Tibial nerve (tissue), 4 donors: Measurements from ENCODE around the gene OTOF. TPM values are rescaled to one million over a fixed set of nuclear protein-coding genes. Genes with fewer than 3 reads are reported as not detected.

Experiments
- DNase-seq, 2 donors: peaks; one replicate each; pipeline ENCODE4 v3.0.0-alpha.2; 2019; ENCODE audit warnings: low spot score in 2 of 2
- H3K27ac ChIP-seq, 4 donors: fragments of 200-600 bp; sonication (generic) in 3 of 4; one replicate each; pipeline ENCODE4 v1.5.1; 2017 to 2019; ENCODE audit warnings: mild to moderate bottlenecking in 1 of 4
- H3K27me3 ChIP-seq, 2 donors: fragments of 200-600 bp; sonication (generic) in 1 of 2; one replicate each; pipeline versions ENCODE4 v1.5.1 to v1.6.0; 2017 to 2019
- H3K36me3 ChIP-seq, 3 donors: fragments of 200-600 bp; sonication (generic); one replicate each; pipeline ENCODE4 v1.5.1; 2018 to 2019
- H3K4me1 ChIP-seq, 4 donors: fragments of 200-600 bp; sonication (generic) in 3 of 4; one replicate each; pipeline ENCODE4 v1.5.1; 2017 to 2019
- H3K4me3 ChIP-seq, 4 donors: fragments of 200-600 bp; sonication (generic) in 3 of 4; one replicate each; pipeline ENCODE4 v1.5.1; 2017 to 2019; ENCODE audit warnings: mild to moderate bottlenecking in 1 of 4, moderate library complexity in 1 of 4
- H3K9me3 ChIP-seq, 4 donors: fragments of 200-600 bp; sonication (generic) in 3 of 4; one replicate each; pipeline ENCODE4 v1.5.1; 2017 to 2019
- EP300 ChIP-seq, 2 donors: sonication (generic); formaldehyde crosslinking; IDR thresholded peaks; one replicate each; pipeline ENCODE4 v1.6.1; 2017; ENCODE audit warnings: antibody characterized with exemption in 2 of 2, mild to moderate bottlenecking in 1 of 2
- POLR2A ChIP-seq, 2 donors: fragments of 450-650 bp; IDR thresholded peaks; one replicate each; pipeline ENCODE4 v1.6.1; 2017; ENCODE audit warnings: antibody characterized with exemption in 2 of 2, mild to moderate bottlenecking in 2 of 2, moderate library complexity in 2 of 2
- WGBS, 2 donors: methylation state at CpG; one replicate each; pipeline ENCODE4 v1.1.5; 2018; 5-methylcytosine and 5-hydroxymethylcytosine counted together
- total RNA-seq, 4 donors: library from RNA; depleted of rRNA; stranded (reverse); fragments of >200 nt; gene quantifications; one replicate each; pipeline ENCODE4 v1.1.0, GENCODE V29; 2016
- TF ChIP-seq, protein P1 (sequence below), 5 experiments: fragments of 200-600 bp in 3 of 5; fragments of 450-650 bp in 2 of 5; sonication (generic) in 3 of 5; IDR thresholded peaks; one replicate each; pipeline ENCODE4 v1.5.1; 2016 to 2019; ENCODE audit warnings: antibody characterized with exemption in 5 of 5, mild to moderate bottlenecking in 3 of 5, moderate library complexity in 2 of 5

The OTOF gene
- total RNA-seq, 4 donors from 2014 or later, result under 0.01 to 0.30 (median 0.22) TPM; not detected in 1

- H3K4me1 ChIP-seq, result no peaks in the 10 kb centered on the region
- H3K36me3 ChIP-seq, result no peaks in the 10 kb centered on the region
- WGBS, 2 donors, result 30 to 47% methylated on average over 5 of the region's 5 CpGs
- no peak overlapping the region for H3K4me3 ChIP-seq
- H3K9me3 ChIP-seq, result no peaks in the 10 kb centered on the region
- no peak for DNase-seq
- TF ChIP-seq POLR2A (IDR thresholded peaks at IDR 0.05), result no peak
- no peak for TF ChIP-seq EP300 (IDR thresholded peaks at IDR 0.05)
- TF ChIP-seq, protein P1, sequence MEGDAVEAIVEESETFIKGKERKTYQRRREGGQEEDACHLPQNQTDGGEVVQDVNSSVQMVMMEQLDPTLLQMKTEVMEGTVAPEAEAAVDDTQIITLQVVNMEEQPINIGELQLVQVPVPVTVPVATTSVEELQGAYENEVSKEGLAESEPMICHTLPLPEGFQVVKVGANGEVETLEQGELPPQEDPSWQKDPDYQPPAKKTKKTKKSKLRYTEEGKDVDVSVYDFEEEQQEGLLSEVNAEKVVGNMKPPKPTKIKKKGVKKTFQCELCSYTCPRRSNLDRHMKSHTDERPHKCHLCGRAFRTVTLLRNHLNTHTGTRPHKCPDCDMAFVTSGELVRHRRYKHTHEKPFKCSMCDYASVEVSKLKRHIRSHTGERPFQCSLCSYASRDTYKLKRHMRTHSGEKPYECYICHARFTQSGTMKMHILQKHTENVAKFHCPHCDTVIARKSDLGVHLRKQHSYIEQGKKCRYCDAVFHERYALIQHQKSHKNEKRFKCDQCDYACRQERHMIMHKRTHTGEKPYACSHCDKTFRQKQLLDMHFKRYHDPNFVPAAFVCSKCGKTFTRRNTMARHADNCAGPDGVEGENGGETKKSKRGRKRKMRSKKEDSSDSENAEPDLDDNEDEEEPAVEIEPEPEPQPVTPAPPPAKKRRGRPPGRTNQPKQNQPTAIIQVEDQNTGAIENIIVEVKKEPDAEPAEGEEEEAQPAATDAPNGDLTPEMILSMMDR (IDR thresholded peaks at IDR 0.05), result no peak
- H3K27ac ChIP-seq, result no peak overlapping the region
- H3K27me3 ChIP-seq, result peaks cover 0 to 30% of the 10 kb centered on the region in 2 donors
Observed at GRCh38 chr2:26521913-26522180, 43.9 kb upstream of the OTOF start.

GRCh38 chr2:26521054-26521912, 43.4 kb upstream of the OTOF start:
- no peak overlapping the region for H3K27ac ChIP-seq
- H3K9me3 ChIP-seq, result no peaks in the 10 kb centered on the region
- no peak for DNase-seq
- no peak overlapping the region for H3K4me3 ChIP-seq
- no peaks in the 10 kb centered on the region for H3K4me1 ChIP-seq
- no peaks in the 10 kb centered on the region for H3K36me3 ChIP-seq
- H3K27me3 ChIP-seq, result peaks cover 0 to 30% of the 10 kb centered on the region in 2 donors
- 59 to 61% methylated on average over 12 of the region's 12 CpGs for WGBS, 2 donors
- TF ChIP-seq POLR2A (IDR thresholded peaks at IDR 0.05) (no peak), EP300 (IDR thresholded peaks at IDR 0.05) (no peak)
- TF ChIP-seq, protein P1 (IDR thresholded peaks at IDR 0.05), result no peak

- no peak overlapping the region for H3K4me3 ChIP-seq
- H3K36me3 ChIP-seq, result no peaks in the 10 kb centered on the region
- TF ChIP-seq EP300 (IDR thresholded peaks at IDR 0.05) (no peak), POLR2A (IDR thresholded peaks at IDR 0.05) (no peak)
- TF ChIP-seq, protein P1 (IDR thresholded peaks at IDR 0.05), result no peak
- H3K27me3 ChIP-seq, result peaks cover 0 to 30% of the 10 kb centered on the region in 2 donors
- no peaks in the 10 kb centered on the region for H3K9me3 ChIP-seq
- no peak for DNase-seq
- WGBS, 2 donors, result 58 to 72% methylated on average over 1 of the region's 1 CpG
- no peak overlapping the region for H3K27ac ChIP-seq
- no peaks in the 10 kb centered on the region for H3K4me1 ChIP-seq
Observed at GRCh38 chr2:26520148-26520449, 42.2 kb upstream of the OTOF start.

GRCh38 chr2:26519396-26520147, 41.6 kb upstream of the OTOF start:
- Histone ChIP-seq H3K27ac (no peak overlapping the region), H3K9me3 (no peaks in the 10 kb centered on the region), H3K27me3 (peaks cover 0 to 30% of the 10 kb centered on the region in 2 donors), H3K36me3 (no peaks in the 10 kb centered on the region), H3K4me1 (no peaks in the 10 kb centered on the region), H3K4me3 (no peak overlapping the region)
- 55% methylated on average over 8 of the region's 8 CpGs for WGBS, 2 donors
- no peak for DNase-seq
- TF ChIP-seq, protein P1 (IDR thresholded peaks at IDR 0.05), result no peak
- TF ChIP-seq POLR2A (IDR thresholded peaks at IDR 0.05), result no peak

DNA sequence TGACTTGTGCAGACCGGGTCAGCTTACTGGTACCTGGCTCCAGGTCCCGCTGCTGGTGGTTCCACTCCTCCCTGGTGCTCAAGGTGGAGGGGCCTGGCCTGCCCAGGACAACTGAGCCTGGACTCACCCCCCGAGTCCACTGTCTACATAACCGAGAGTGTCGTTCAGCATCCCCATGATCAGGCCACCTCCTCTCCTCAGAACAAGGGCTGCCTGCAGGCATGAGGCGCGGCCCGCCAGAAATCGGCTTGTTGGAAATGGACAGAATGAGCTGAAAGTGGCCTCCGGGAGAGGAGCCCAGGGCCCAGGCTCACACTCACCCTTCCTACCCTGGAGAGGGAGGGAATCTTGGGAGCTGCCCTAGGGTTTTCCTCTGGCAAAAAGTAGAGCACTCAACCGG, 38.9 kb upstream of the OTOF start:
- TF ChIP-seq, protein P1 (IDR thresholded peaks at IDR 0.05), result no peak
- TF ChIP-seq EP300 (IDR thresholded peaks at IDR 0.05), result no peak
- TF ChIP-seq POLR2A (IDR thresholded peaks at IDR 0.05), result no peak
- no peaks in the 10 kb centered on the region for H3K4me1 ChIP-seq
- no peaks in the 10 kb centered on the region for H3K9me3 ChIP-seq
- H3K36me3 ChIP-seq, result no peaks in the 10 kb centered on the region
- 81 to 84% methylated on average over 11 of the region's 11 CpGs for WGBS, 2 donors
- H3K27ac ChIP-seq, result no peak overlapping the region
- DNase-seq, result no peak
- H3K27me3 ChIP-seq, result peaks cover 0 to 23% of the 10 kb centered on the region in 2 donors
- no peak overlapping the region for H3K4me3 ChIP-seq
